ENCODE measurements around the gene SECISBP2L. TPM values are rescaled to one million over a fixed set of nuclear protein-coding genes. Genes with fewer than 3 reads are reported as not detected.

The SECISBP2L gene
- total RNA-seq, 4 donors from 2014 or later = 27.7 to 63.2 (median 33.2) TPM

DNA sequence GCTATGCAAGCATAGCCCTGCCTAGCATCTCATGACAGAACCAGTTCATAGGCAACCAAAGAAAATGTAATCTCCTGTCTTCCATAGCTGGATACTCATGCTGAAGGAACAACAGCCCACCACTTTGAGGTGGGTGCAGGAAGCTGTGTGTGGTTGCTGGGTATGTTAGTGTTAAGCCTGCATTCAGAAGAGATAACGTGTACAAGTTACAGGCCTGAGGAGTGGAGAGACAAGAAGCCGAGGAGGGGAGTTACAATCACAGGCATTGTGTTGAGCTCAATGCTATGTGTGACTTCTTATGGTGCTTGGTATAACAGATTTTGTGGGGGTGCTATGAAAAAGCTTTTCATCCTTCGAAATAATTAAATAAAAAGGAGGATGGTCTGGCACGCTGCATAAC is 42.8 kb upstream of the SECISBP2L start:
- WGBS, 2 donors (ENCODE audit: low coverage in 1 of 2) = 83 to 94% methylated on average over 4 of the region's 4 CpGs
- no peaks in the 10 kb centered on the region for H3K4me1 ChIP-seq
- no peaks in the 10 kb centered on the region for H3K27me3 ChIP-seq
- no peaks in the 10 kb centered on the region for H3K9me3 ChIP-seq
- no peaks in the 10 kb centered on the region for H3K36me3 ChIP-seq
- intact Hi-C loops (cut with DNase I; ENCODE audit: low total_unique reads) (no loop called here), in situ Hi-C loops (cut with MboI; ENCODE audit: low pct_ligation_motif_present in 1 of 4, low pct_unique_long_range_greater_than_20kb in 1 of 4, low sequenced_read_pairs in 3 of 4) (no loop called here)
- no peak overlapping the region for H3K4me3 ChIP-seq
- no peak for DNase-seq
- H3K27ac ChIP-seq = no peak overlapping the region
- TF ChIP-seq POLR2A (IDR thresholded peaks at IDR 0.05) (no peak), EP300 (IDR thresholded peaks at IDR 0.05; ENCODE audit: low read depth) (no peak), POLR2AphosphoS5 (IDR thresholded peaks at IDR 0.05) (no peak)
- TF ChIP-seq, protein P1, sequence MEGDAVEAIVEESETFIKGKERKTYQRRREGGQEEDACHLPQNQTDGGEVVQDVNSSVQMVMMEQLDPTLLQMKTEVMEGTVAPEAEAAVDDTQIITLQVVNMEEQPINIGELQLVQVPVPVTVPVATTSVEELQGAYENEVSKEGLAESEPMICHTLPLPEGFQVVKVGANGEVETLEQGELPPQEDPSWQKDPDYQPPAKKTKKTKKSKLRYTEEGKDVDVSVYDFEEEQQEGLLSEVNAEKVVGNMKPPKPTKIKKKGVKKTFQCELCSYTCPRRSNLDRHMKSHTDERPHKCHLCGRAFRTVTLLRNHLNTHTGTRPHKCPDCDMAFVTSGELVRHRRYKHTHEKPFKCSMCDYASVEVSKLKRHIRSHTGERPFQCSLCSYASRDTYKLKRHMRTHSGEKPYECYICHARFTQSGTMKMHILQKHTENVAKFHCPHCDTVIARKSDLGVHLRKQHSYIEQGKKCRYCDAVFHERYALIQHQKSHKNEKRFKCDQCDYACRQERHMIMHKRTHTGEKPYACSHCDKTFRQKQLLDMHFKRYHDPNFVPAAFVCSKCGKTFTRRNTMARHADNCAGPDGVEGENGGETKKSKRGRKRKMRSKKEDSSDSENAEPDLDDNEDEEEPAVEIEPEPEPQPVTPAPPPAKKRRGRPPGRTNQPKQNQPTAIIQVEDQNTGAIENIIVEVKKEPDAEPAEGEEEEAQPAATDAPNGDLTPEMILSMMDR (IDR thresholded peaks at IDR 0.05) = no peak

GRCh38 chr15:49085696-49086459 is 39.6 kb upstream of the SECISBP2L start:
- in situ Hi-C loops (cut with MboI; ENCODE audit: low pct_ligation_motif_present in 1 of 4, low pct_unique_long_range_greater_than_20kb in 1 of 4, low sequenced_read_pairs in 3 of 4) (no loop called here), intact Hi-C loops (cut with DNase I; ENCODE audit: low total_unique reads) (no loop called here)
- H3K4me1 ChIP-seq = no peaks in the 10 kb centered on the region
- no peaks in the 10 kb centered on the region for H3K36me3 ChIP-seq
- no peak overlapping the region for H3K27ac ChIP-seq
- H3K4me3 ChIP-seq = no peak overlapping the region
- no peaks in the 10 kb centered on the region for H3K9me3 ChIP-seq
- no peaks in the 10 kb centered on the region for H3K27me3 ChIP-seq
- TF ChIP-seq, protein P1 (IDR thresholded peaks at IDR 0.05) = no peak
- TF ChIP-seq POLR2A (IDR thresholded peaks at IDR 0.05) (no peak), POLR2AphosphoS5 (IDR thresholded peaks at IDR 0.05) (no peak), EP300 (IDR thresholded peaks at IDR 0.05; ENCODE audit: low read depth) (no peak)
- no peak for DNase-seq
- 76 to 79% methylated on average over 5 of the region's 5 CpGs for WGBS, 2 donors (ENCODE audit: low coverage in 1 of 2)

GRCh38 chr15:49084285-49084570 is 38.0 kb upstream of the SECISBP2L start:
- Histone ChIP-seq H3K36me3 (no peaks in the 10 kb centered on the region), H3K27me3 (no peaks in the 10 kb centered on the region), H3K4me1 (no peaks in the 10 kb centered on the region), H3K27ac (no peak overlapping the region), H3K4me3 (no peak overlapping the region), H3K9me3 (no peaks in the 10 kb centered on the region)
- intact Hi-C loops (cut with DNase I; ENCODE audit: low total_unique reads) = no loop called here
- WGBS, 2 donors (ENCODE audit: low coverage in 1 of 2) = 93 to 100% methylated on average over 3 of the region's 3 CpGs
- TF ChIP-seq, protein P1 (IDR thresholded peaks at IDR 0.05) = no peak
- TF ChIP-seq EP300 (IDR thresholded peaks at IDR 0.05; ENCODE audit: low read depth) (no peak), POLR2A (IDR thresholded peaks at IDR 0.05) (no peak), POLR2AphosphoS5 (IDR thresholded peaks at IDR 0.05) (no peak)
- in situ Hi-C loops (cut with MboI; ENCODE audit: low pct_ligation_motif_present in 1 of 4, low pct_unique_long_range_greater_than_20kb in 1 of 4, low sequenced_read_pairs in 3 of 4) = no loop called here
- no peak for DNase-seq

DNA sequence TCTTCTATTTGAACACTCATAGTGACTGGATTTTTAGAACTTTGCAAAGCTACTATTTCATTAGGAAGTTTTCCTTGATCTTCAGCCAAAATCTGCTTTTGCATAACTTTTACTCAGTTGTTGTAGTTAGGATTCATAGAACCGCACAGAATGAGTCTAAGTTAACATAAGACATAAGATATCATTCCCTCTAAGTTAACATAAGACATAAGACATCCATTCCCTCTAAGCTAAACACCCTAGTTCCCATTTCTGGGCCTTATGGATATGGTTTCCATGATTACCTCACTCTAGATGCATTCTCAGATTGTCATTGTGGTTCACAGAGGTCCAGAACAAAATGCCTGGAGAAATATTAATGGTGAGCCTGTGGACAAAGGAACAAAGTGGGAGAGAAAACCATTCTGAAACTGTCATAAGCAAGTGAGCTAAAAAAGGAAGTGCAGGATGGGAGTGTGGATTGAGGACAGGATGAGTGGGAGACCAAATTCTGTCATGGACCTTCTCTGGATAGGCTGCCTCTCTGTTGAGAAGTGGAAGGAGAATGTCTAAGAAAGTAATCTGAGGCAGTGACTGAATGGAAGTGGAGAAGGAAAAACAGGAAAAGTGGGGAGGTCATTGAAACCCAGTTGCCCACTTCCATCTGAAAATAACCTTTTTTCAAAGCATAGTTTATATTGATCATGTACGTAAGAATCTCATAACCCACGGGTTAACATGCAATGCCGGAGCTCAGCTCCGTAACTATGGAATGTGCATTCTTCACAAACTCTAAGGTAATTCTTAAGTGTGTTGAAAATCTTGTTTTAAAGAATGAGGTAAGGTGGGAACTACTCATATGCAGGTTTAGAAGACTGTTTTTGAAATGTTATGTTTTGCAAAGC is 37.4 kb upstream of the SECISBP2L start:
- intact Hi-C loops (cut with DNase I; ENCODE audit: low total_unique reads) = no loop called here
- H3K27me3 ChIP-seq = no peaks in the 10 kb centered on the region
- no peak overlapping the region for H3K27ac ChIP-seq
- TF ChIP-seq POLR2AphosphoS5 (IDR thresholded peaks at IDR 0.05) (no peak), POLR2A (IDR thresholded peaks at IDR 0.05) (no peak)
- no peak overlapping the region for H3K4me3 ChIP-seq
- no peaks in the 10 kb centered on the region for H3K36me3 ChIP-seq
- no peaks in the 10 kb centered on the region for H3K4me1 ChIP-seq
- no peak for DNase-seq
- in situ Hi-C loops (cut with MboI; ENCODE audit: low pct_ligation_motif_present in 1 of 4, low pct_unique_long_range_greater_than_20kb in 1 of 4, low sequenced_read_pairs in 3 of 4) = no loop called here
- WGBS, 2 donors (ENCODE audit: low coverage in 1 of 2) = 90 to 98% methylated on average over 5 of the region's 5 CpGs
- no peaks in the 10 kb centered on the region for H3K9me3 ChIP-seq
